HG02798 (cell line): Measurements from ENCODE around the gene ABHD5.
"Not testable (repeated sequence)": the region's sequence is repeated elsewhere in the genome, so short reads cannot be mapped to it uniquely, and the experiment has no call there.

Experiments used
- ATAC-seq: cut with Tn5 transposase; IDR thresholded peaks from one replicate; pipeline ENCODE4 v1.9.1; 2021; ENCODE audit warnings: mild to moderate bottlenecking; ENCODE audit not compliant: unreplicated experiment, poor library complexity

The ABHD5 gene

GRCh38 chr3:43690400-43691119, at the start of gene ABHD5:
Gene ABHD5, plus strand, starts transcription at chr3:43690938. Its CDS starts 55 bp downstream, at chr3:43690993.
- peak; percentile 91 for ATAC-seq

GRCh38 chr3:43641306-43642114, 49.2 kb upstream of the ABHD5 start:
- no peak for ATAC-seq

- ATAC-seq: no peak
These were observed 46.3 kb upstream of the ABHD5 start for GRCh38 chr3:43644443-43644842.

GRCh38 chr3:43647331-43648166, 43.2 kb upstream of the ABHD5 start:
- no peak for ATAC-seq

- ATAC-seq: no peak
These were observed 41.8 kb upstream of the ABHD5 start for GRCh38 chr3:43648957-43649356.

- ATAC-seq: no peak
These were observed 41.3 kb upstream of the ABHD5 start for GRCh38 chr3:43649365-43649968.

- ATAC-seq: no peak
These were observed 40.4 kb upstream of the ABHD5 start for GRCh38 chr3:43650345-43650744.

- not testable (repeated sequence) for ATAC-seq
These were observed 34.3 kb upstream of the ABHD5 start for GRCh38 chr3:43656390-43656789.

- no peak for ATAC-seq
These were observed 31.4 kb upstream of the ABHD5 start for GRCh38 chr3:43659250-43659880.

- ATAC-seq: not testable (repeated sequence)
These were observed 29.4 kb upstream of the ABHD5 start for GRCh38 chr3:43661376-43661775.

GRCh38 chr3:43665011-43665410, 25.7 kb upstream of the ABHD5 start:
- not testable (repeated sequence) for ATAC-seq

- ATAC-seq: no peak
These were observed 19.9 kb upstream of the ABHD5 start for GRCh38 chr3:43670635-43671522.

GRCh38 chr3:43674345-43675085, 16.2 kb upstream of the ABHD5 start:
- ATAC-seq: no peak

- ATAC-seq: no peak
These were observed 15.1 kb upstream of the ABHD5 start for GRCh38 chr3:43675593-43675992.

GRCh38 chr3:43676441-43676840, 14.3 kb upstream of the ABHD5 start:
- no peak for ATAC-seq

GRCh38 chr3:43678375-43678774, 12.4 kb upstream of the ABHD5 start:
- ATAC-seq: not testable (repeated sequence)

- ATAC-seq: not testable (repeated sequence)
These were observed 11.8 kb upstream of the ABHD5 start for GRCh38 chr3:43678887-43679449.

GRCh38 chr3:43680857-43681256, 9.9 kb upstream of the ABHD5 start:
- ATAC-seq: not testable (repeated sequence)
